VCaP (cell line): ENCODE results near the gene TPP1.

Experiments used
- H3K27ac ChIP-seq: fragments of 450-650 bp; 2 replicates; pipeline ENCODE4 v1.5.1; 2017
- TF ChIP-seq, protein P1 (sequence below): fragments of 450-650 bp; conservative IDR thresholded peaks from 2 replicates; pipeline ENCODE4 v1.5.1; 2017; ENCODE audit warnings: mild to moderate bottlenecking, moderate library complexity

Gene TPP1

DNA sequence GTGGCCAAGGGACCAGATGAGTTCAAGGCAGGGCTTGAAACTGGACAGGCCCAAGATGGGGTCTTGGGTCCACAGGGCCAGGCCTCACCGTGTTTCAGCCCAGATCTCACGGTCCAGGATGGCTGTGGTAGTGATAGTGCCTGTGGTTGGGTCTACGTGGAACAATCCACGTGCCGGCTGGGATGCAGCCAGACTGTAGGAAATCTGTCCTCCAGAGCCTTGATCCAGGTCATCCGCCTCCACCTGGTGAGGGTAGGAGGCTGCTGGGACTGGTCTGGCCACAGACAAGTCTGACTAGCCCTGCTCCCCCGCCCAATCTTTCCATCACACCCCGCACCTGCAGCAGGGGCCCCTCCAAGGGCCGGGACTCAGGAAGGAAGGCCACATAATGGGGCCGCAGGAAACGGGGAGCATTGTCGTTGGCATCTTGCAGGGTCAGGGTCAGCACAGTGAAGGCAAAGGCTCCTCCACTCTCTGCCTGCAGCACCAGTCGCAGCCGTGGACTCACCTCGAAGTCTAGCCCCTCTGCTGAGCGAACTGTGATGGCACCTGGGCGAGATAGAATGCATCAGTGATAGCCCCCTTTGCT is 6.7 kb upstream of the TPP1 start:
- TF ChIP-seq, protein P1, sequence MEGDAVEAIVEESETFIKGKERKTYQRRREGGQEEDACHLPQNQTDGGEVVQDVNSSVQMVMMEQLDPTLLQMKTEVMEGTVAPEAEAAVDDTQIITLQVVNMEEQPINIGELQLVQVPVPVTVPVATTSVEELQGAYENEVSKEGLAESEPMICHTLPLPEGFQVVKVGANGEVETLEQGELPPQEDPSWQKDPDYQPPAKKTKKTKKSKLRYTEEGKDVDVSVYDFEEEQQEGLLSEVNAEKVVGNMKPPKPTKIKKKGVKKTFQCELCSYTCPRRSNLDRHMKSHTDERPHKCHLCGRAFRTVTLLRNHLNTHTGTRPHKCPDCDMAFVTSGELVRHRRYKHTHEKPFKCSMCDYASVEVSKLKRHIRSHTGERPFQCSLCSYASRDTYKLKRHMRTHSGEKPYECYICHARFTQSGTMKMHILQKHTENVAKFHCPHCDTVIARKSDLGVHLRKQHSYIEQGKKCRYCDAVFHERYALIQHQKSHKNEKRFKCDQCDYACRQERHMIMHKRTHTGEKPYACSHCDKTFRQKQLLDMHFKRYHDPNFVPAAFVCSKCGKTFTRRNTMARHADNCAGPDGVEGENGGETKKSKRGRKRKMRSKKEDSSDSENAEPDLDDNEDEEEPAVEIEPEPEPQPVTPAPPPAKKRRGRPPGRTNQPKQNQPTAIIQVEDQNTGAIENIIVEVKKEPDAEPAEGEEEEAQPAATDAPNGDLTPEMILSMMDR, result no peak
- H3K27ac ChIP-seq, result no peak overlapping the region

DNA sequence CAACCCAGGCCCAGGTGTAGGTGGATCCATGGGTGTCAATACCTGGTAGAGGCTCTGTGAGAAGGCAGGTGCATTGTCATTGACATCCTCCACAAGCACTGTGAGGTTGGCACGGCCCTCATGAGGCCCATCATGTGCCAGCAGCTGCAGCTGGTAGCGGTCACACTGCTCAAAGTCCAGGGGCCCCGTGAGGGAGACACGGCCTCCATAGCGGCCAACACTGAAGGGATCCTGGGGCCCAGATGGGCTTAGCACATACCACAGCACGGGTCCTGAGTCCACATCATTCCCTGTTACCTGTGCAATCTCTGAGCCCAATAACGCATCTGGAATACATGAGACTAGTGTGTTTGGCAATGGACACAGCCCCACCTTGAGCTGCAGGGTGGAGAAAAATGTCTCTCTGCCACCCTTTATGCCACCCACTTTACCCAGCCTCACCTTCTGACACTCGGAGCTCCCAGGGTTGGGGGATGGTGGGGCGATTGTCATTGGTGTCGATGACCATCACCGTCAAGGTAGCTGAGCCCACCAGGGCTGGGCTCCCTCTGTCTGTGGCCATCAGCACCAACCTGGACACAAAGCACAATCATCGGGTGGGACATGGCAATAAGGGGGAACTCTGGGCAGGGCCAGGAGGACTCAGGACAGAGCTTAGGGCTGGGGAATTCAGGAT is 6.1 kb upstream of the TPP1 start:
- no peak overlapping the region for H3K27ac ChIP-seq
- TF ChIP-seq, protein P1, result no peak

DNA sequence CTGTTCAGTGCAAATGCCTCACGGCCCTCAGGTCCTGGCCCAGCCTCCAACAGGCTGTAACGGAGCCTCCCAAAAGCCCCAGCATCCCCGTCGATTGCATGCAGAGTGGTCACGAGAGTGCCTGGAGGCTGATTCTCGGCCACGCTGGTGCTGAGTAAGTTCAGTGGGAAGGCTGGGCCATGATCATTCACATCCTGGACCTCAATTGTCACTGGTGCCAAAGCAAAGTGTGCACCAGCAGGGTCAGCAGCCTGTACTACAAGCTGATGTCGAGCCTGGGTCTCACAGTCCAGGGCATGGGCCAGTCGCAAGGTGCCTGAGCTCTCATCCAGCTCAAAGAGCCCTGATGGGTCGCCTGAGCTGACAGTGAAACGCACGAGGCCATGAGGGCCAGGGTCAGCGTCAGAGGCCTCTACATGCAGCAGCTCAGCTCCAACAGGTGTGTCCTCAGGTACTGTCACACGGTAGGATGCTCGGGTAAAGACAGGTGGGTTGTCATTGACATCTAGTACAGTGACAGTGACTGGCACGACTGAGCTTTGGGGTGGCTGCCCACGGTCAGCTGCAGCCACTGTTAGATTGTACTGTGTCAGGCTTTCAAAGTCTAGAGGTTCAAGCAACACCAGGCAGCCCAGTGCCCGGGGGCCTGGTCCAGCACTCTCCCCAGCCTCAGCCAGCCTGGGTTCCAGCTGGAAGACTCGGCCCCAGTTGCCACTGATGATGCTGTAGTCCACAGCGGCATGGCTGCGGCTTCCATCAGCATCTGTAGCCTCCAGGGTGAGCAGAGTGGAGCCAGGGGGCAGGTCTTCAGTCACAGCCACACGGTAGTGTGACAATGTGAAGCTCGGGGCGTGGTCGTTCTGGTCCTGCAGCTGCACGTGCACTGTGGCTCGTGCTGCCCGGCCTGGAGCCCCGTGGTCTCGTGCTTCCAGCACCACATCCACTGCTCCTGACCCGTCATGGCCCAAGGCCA is 4.5 kb upstream of the TPP1 start:
- H3K27ac ChIP-seq, result no peak overlapping the region
- TF ChIP-seq, protein P1, result no peak

DNA sequence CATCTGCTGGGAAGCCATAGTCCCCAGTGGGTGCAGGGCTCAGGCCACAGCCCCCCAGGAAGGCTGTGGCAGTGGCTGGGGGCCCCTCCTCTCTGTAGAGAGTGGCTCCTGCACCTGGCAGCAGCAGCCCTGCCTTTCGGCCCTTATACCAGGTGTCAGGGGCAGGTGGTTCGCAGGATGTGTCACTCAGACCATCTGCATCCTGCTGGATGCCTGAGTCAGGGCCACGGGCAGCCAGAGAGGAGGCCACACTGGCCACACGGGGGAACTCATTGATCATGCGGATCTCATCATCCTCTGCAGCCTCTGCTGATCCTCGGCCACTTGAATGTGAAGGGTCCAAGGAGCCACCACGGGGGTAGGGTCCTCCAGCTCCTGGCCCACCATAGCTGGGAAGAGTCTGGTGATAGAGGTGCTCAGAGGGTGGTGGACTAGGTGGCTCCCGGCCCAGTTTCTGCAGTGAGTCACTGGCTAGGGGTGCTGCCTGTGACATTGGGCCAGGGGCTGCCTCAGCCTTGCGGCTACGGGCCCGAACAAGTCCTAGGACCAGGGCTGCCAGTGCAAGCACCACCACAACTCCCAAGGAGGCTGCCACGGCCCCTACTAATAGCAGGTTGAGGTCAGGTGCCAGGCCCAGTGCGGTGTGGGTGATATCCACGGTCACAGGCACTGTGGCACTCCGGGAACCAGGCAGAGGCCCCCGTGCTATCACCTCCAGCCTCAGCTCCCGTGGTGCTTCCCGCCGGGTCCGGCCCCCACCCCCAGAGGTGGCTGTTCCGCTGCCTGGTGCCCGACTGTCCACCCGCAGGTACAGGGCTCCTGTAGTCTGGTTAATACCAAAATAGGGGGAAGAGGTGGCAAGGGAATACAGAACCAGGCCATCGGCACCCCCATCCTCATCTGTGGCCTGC is 3.3 kb upstream of the TPP1 start:
- no peak overlapping the region for H3K27ac ChIP-seq
- TF ChIP-seq, protein P1, result no peak

DNA sequence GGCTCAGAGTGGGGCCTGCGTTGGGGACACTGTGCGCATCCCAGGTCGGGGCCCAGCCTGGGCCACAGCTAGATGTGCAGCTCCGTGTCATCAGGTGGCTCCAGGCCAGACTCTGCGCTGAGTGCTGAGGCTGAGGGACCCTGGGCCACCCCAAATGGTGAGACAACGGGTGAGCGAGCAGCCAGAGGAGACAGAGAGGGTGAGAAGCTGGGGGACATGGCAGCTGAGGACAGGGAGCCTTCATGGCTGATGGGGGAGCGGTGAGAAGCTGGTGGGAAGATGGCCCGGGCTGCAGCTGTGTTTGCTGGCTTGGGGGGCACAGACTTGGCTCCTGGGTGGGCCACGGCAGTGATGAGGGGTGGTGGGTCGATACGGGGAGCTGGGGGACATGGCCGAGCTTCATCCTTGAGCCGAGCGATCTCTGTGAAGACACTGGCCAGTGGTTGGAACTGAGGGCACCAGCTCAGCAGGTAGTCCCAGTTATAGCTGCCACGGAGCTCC is 2.5 kb upstream of the TPP1 start:
- TF ChIP-seq, protein P1, result no peak
- no peak overlapping the region for H3K27ac ChIP-seq

DNA sequence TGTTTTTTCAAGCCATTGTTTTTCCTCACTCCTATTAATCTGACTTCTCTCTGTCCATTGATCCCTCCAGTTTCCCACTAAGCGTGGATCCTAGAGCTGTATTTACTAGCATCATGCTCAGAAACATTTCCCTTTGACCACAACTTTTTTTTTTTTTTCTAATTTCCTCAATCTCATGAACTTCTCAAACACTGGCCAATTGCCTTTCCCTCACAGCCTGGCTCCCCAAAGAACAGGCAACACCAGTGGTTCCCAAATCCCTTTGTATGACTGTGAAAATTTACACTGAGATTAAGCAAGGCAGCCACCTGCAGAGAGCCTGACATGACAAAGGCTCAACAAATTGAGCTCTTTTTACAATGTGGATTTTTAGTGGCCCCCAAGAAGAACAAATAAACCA is 1.4 kb upstream of the TPP1 start:
- TF ChIP-seq, protein P1, result no peak
- H3K27ac ChIP-seq, result no peak overlapping the region
